Right renal pelvis (tissue), 4 donors: ENCODE data around the gene PTPN18. TPM values are rescaled to one million over a fixed set of nuclear protein-coding genes. Genes with fewer than 3 reads are reported as not detected.

ENCODE experiments used
- DNase-seq, 4 donors: peaks; one replicate each; pipeline ENCODE4 v3.0.0-alpha.2; 2013; ENCODE audit warnings: low read depth in 4 of 4, low spot score in 3 of 4, missing footprints in 1 of 4
- polyA plus RNA-seq, 4 donors: library from polyadenylated mRNA; unstranded; fragments of 120-200 nt; gene quantifications; one replicate each; pipeline ENCODE4 v1.2.1, GENCODE V29; 2013; ENCODE audit not compliant: insufficient read length in 4 of 4

The PTPN18 gene
- polyA plus RNA-seq, 4 donors: 25.9 to 37.9 (median 30.2) TPM

- no peak for DNase-seq
Observed at GRCh38 chr2:130338793-130339345, 17.0 kb upstream of the PTPN18 start.

DNA sequence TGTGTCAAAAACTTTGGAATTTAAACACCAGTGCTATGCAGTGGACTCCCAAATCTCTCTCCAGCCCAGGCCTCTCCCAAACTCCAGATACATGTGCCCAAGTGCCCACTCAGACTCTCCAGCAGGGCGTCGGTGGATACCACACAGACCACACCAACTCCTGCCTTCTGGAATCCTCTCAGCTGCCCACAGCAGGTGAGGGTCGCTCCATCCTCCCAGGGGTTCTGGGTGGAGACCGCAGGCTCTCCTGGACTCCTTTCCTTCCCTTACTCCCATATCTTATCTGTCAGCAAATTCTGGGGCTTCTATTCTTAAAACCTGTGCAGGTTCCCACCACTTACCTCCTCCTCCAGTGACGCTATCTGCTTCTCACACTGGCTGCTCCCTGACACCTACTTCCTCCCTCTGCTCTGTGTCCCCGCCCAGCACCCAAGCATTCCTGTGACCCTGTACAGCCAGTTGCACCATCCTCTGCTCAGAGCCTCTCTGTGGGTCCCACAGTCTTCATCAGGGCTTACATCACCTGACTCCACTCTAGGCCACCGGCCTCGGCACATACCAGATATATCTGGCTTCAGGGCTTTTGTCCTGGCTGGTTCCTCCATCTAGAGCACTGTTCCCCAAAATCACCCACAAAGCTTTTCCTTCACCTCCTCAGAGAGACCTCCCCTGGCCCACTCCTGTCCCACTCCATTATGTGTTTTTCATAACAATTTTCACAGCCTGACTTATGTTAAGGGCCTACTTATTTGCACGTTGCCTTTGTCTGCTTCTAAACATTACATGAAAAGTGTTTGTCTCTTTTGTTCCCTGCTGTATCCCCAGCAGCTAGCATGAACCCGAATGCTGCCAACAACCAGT lies 15.7 kb upstream of the PTPN18 start:
- DNase-seq: no peak

DNA sequence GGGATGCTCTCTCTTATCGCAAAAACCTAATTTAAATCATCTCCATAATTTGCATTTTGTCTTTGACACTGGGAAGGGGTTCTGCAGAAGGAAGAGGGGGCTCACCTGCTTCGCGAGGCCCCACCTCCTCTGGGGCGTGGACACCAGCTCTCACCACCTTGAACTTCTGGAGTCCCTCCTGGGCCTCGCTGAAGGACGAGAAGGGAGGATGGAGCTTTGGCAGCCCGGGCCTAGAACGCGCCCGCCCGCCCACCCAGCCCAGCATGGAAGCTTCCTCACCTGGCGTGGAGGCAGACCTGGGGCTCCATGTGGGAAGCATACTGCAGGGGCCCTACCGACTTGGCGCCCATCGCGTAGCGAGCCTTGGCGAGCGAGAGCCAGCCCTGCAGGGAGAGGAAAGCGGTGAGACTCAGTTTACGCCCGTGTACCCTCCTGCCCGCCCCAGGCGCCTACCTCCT lies 14.3 kb upstream of the PTPN18 start:
- DNase-seq: no peak

GRCh38 chr2:130342020-130342532 lies 13.8 kb upstream of the PTPN18 start:
- peak; percentile 80 to 93 (median 89) for DNase-seq

- peak; percentile 89 to 99 (median 98) for DNase-seq
Observed at GRCh38 chr2:130342533-130343275, 13.2 kb upstream of the PTPN18 start, which contains the start of gene IMP4. Gene IMP4 (plus strand): TSS chr2:130342897. CDS start chr2:130342933, 36 bp downstream.

- no peak for DNase-seq
Observed at GRCh38 chr2:130344578-130344977, 11.3 kb upstream of the PTPN18 start.

GRCh38 chr2:130345091-130345490 lies 10.8 kb upstream of the PTPN18 start:
- no peak for DNase-seq

GRCh38 chr2:130345611-130346010 lies 10.2 kb upstream of the PTPN18 start:
- no peak for DNase-seq

DNA sequence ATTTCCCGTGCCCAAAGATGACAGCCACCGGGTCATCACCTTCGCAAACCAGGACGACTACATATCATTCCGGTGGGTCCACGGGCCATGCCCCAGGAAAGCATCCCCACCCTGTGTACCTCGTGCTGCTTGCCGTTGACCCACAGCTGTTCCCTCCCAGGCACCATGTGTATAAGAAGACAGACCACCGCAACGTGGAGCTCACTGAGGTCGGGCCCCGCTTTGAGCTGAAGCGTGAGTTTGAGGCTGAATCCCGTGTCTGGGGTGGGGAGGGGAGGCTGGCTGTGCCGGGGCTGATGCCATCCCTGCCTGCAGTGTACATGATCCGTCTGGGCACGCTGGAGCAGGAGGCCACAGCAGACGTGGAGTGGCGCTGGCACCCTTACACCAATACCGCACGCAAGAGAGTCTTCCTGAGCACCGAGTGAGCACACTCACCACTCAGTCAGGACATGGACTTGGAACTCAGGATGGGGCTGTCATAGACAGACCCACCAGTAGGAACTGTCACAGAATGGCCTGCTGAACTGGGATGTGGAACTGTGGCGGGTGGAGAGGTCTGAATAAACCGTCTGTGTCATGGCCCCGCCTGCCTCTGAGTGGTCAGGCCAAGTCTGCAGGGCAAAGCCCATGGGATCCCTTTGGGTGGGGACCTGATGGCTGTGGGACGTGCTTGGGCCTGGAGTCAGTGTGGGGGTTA lies 9.7 kb upstream of the PTPN18 start:
- no peak for DNase-seq

- DNase-seq: no peak
Observed at GRCh38 chr2:130346741-130347066, 9.2 kb upstream of the PTPN18 start.

- DNase-seq: no peak
Observed at GRCh38 chr2:130347220-130347925, 8.5 kb upstream of the PTPN18 start.

- DNase-seq: no peak
Observed at GRCh38 chr2:130349174-130349573, 6.7 kb upstream of the PTPN18 start.

GRCh38 chr2:130351711-130352110 lies 4.1 kb upstream of the PTPN18 start:
- no peak for DNase-seq

DNA sequence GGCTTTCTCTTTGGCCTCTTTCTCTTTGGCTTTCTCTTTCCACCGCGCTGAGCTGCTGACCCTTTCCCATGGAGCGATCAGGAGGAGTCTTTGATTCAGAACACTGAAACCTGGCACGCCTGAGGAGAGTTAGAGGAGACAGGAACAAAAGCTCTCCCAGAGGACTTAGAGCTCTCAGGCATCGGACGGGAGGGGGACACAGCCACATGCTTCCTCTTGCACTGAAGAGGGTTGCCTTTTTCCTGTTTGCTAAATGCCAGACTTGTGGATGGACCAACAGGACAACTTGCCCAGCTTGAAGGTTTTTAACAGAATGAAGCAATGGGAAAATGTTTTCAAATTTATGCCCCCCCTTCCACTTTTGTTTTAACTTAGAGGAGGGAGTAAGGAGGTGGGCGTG lies 3.6 kb upstream of the PTPN18 start:
- no peak for DNase-seq

GRCh38 chr2:130353291-130354138 lies 2.3 kb upstream of the PTPN18 start:
- DNase-seq: no peak

GRCh38 chr2:130354139-130354428 lies 1.8 kb upstream of the PTPN18 start:
- no peak for DNase-seq

GRCh38 chr2:130355172-130355577 lies 681 bp upstream of the PTPN18 start:
- no peak for DNase-seq

DNA sequence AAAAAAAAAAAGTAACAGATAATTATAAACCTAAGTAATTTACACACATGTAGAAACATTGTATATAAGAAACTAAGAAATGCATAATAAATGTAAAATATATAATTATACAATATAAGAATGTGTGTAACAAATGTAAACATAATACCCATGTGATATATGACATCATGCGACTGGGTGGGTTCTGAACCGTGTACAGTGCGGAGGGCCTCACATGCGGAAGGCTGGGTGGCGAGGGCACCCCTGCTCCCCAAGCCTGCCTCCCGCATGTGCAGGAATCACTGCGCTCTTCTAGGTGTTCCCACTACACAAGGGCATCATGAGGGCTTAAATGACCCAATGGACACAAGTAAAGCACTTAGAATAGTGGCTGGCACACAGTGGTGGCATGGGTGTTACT lies 2.0 kb downstream of the PTPN18 start:
- no peak for DNase-seq
